ENCODE results near the gene ADAMTS14.

DNA sequence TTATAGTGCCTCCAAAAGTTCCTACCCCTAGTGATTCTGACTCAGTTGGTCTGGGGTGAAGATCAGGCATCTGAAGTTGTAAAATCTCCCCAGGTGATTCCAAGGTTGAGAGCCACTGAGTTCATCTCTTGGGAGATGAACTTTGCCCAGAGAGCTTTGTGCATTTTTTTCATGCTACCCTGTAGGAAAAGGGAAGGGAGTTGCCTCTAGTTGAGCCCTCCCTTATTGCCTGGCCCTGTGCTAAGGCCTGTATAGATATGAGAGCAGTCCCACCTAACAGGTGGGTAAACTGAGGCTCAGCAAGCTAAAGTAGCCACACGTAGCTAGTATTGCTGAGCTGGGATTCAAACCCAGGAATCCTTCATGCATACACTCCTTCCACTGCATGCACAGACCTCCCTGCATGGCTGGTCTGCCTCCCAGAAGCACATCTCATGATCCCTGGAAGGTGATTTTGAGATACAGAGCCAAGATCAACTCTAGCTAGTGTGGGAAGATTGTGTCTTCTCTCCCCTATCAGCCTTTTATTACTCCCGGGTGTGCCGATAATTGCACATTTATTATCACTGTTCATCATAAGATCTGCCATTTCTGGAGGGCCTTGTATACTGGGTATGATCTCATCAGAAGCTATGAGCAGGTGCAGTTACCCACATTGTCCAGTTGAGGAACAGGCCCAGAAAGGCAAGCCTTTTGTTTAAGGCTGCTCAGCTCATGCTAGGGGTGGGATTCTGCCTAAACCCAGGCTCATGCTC is 65.9 kb downstream of the ADAMTS14 start:
- TF ChIP-seq, protein P1, sequence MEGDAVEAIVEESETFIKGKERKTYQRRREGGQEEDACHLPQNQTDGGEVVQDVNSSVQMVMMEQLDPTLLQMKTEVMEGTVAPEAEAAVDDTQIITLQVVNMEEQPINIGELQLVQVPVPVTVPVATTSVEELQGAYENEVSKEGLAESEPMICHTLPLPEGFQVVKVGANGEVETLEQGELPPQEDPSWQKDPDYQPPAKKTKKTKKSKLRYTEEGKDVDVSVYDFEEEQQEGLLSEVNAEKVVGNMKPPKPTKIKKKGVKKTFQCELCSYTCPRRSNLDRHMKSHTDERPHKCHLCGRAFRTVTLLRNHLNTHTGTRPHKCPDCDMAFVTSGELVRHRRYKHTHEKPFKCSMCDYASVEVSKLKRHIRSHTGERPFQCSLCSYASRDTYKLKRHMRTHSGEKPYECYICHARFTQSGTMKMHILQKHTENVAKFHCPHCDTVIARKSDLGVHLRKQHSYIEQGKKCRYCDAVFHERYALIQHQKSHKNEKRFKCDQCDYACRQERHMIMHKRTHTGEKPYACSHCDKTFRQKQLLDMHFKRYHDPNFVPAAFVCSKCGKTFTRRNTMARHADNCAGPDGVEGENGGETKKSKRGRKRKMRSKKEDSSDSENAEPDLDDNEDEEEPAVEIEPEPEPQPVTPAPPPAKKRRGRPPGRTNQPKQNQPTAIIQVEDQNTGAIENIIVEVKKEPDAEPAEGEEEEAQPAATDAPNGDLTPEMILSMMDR (IDR thresholded peaks at IDR 0.05): no peak
- TF ChIP-seq POLR2A (IDR thresholded peaks at IDR 0.05): no peak
